ENCODE measurements around the gene SPIN2A.

GRCh38 chrX:57121816-57122215, 15.4 kb downstream of the SPIN2A start:
- TF ChIP-seq EZH2phosphoT487 (IDR thresholded peaks at IDR 0.05; ENCODE audit: insufficient read depth, low read depth) (no peak), EZH2 (IDR thresholded peaks at IDR 0.05; ENCODE audit: insufficient read depth, poor library complexity, severe bottlenecking) (no peak)

Data from GM23248 (cell line).